Activated B cell treated with CpG ODN at 0.5 μM for 24 hours (primary cell): ENCODE data around the gene COQ4. TPM values are rescaled to one million over a fixed set of nuclear protein-coding genes. Genes with fewer than 3 reads are reported as not detected.
"Not testable (repeated sequence)": the region's sequence is repeated elsewhere in the genome, so short reads cannot be mapped to it uniquely, and the experiment has no call there.

ENCODE experiments used
- ATAC-seq: fragments of 200-7000 bp; cut with Tn5 transposase; one replicate; pipeline ENCODE4 v1.10.0; 2021; ENCODE audit warnings: low read depth, mild to moderate bottlenecking, moderate library complexity
- CTCF ChIA-PET: fragments of 350-600 bp; sonication (Branson Sonifier 250); formaldehyde crosslinking; loops from one replicate; lab custom pipeline; 2021; ENCODE audit warnings: antibody characterized with exemption; lab: Charles Lee
- POLR2A ChIA-PET: fragments of 350-600 bp; sonication (Branson Sonifier 250); formaldehyde crosslinking; loops from one replicate; lab custom pipeline; 2021; ENCODE audit warnings: antibody characterized with exemption; lab: Charles Lee
- DNase-seq: peaks from one replicate; pipeline ENCODE4 v3.0.0; 2022
- H3K27ac Mint-ChIP-seq: one replicate; pipeline ENCODE4 v1.8.0; 2020; ENCODE audit warnings: mixed read lengths
- H3K27me3 Mint-ChIP-seq: one replicate; pipeline ENCODE4 v1.8.0; 2021; ENCODE audit warnings: mixed read lengths
- H3K36me3 Mint-ChIP-seq: one replicate; pipeline ENCODE4 v1.8.0; 2021; ENCODE audit warnings: low read depth, mixed read lengths
- H3K4me1 Mint-ChIP-seq: one replicate; pipeline ENCODE4 v1.8.0; 2021; ENCODE audit warnings: mixed read lengths
- H3K4me3 Mint-ChIP-seq: one replicate; pipeline ENCODE4 v1.8.0; 2020; ENCODE audit warnings: mild to moderate bottlenecking, mixed read lengths
- H3K9me3 Mint-ChIP-seq: one replicate; pipeline ENCODE4 v1.8.0; 2020; ENCODE audit warnings: mixed read lengths
- CTCF ChIP-seq: fragments of 200-600 bp; IDR thresholded peaks from one replicate; pipeline ENCODE4 v1.8.0; 2022; ENCODE audit warnings: antibody characterized with exemption, mild to moderate bottlenecking
- intact Hi-C: fragments of 100-400 bp; cut with micrococcal nuclease; formaldehyde crosslinking; loops from one replicate; pipeline ENCODE4 v1.15.1; 2024
- total RNA-seq: library from RNA; stranded (reverse); gene quantifications from 2 replicates; pipeline ENCODE4 v1.2.3, GENCODE V29; 2022

Gene COQ4
- total RNA-seq, 1 donor from 2014 or later: 45.6 TPM

- intact Hi-C loops: no loop called here
- ATAC-seq: no peak
- no peak for DNase-seq
- peaks cover 9% of the 10 kb centered on the region for H3K36me3 Mint-ChIP-seq
- POLR2A ChIA-PET: no interaction called here
- TF ChIP-seq CTCF: no peak
- no peak overlapping the region for H3K4me3 Mint-ChIP-seq
- CTCF ChIA-PET: no interaction called here
- H3K9me3 Mint-ChIP-seq: no peaks in the 10 kb centered on the region
- no peaks in the 10 kb centered on the region for H3K27me3 Mint-ChIP-seq
- H3K27ac Mint-ChIP-seq: no peak overlapping the region
- H3K4me1 Mint-ChIP-seq: peaks cover 10% of the 10 kb centered on the region
Observed at GRCh38 chr9:128337936-128338335, 15.3 kb downstream of the COQ4 start.

DNA sequence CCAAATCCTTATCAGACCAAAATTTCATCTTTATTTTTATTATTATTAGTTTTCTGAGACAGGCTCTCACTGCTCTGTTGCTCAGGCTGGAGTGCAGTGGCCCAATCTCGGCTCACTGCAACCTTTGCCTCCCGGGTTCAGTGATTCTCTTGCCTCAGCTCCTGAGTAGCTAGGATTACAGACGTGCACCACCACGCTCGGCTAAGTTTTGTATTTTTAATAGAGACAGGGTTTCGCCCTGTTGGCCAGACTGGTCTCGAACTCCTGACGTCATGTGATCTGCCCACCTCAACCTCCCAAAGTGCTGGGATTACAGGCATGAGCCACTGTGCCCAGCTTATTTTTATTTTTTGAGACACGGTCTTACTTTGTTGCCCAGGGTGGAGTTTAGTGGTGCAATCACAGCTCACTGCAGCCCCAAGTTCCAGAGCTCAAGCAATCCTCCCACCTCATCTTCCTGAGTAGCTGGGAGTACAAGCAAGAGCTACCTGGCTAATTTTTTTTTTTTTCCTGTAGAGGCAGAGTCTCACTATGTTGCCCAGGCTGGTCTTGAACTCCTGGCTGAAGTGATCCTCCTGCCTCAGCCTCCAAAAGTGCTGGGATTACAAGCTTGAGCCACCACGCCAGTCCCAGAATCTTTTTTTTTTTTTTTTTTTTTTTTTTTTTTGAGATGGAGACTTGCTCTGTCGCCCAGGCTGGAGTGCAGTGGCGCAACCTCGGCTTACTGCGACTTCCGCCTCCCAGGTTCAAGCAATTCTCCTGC lies 16.4 kb downstream of the COQ4 start:
- POLR2A ChIA-PET: interaction anchor here (0.7 kb wide), 1 partner anchor 66 kb away, joined by 5 read pairs; no protein-coding TSS in a partner anchor
- intact Hi-C loops, H3K9me3 Mint-ChIP-seq, CTCF ChIA-PET, H3K36me3 Mint-ChIP-seq, H3K4me1 Mint-ChIP-seq, ATAC-seq, H3K27me3 Mint-ChIP-seq, H3K27ac Mint-ChIP-seq, DNase-seq: not testable (repeated sequence)
- peak overlapping the region; percentile 86 for H3K4me3 Mint-ChIP-seq

DNA sequence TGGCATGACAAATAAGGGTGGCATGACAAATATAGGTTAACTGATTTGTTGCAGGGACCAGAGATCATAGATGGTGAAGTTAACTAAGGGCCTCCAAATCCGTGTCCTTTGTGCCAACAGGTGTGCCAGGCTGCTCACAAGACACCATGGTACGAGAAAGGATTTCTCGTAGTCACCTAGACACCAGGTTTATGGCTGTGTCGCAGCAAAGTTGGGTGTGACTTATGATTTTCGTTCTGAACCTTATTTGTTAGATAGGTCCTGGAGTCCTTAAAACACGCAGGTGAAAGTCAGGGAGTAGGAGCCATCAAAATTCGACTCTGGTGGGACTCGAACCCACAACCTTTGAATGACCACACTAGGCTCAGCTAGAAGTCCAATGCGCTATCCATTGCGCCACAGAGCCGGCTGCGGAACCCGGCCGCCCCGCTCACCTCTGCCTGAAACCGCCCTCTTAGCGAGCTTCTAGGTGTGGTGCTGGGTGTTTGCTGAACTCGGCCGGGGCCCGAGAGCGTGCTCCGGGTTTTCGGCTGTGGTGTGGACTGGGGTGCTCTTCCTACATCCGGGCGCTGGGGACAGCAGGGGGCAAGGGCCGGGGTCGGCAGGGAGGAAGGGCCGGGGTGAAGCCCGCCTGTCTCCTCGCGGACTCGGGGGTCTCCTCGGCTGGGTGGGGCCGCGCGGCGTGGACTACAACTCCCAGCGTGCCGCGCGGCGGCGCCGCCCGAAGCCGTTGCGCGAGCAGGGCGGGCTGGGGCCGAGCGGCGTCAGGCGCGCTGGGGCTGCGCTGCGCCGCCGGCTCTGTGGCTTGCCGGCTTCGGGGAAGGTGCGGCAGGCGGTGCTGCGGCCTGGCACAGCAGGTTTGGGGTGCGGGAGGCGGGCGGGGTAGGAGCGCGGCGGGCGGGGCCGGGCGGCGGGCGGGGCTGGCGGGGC lies 17.4 kb downstream of the COQ4 start, which contains the start of gene SLC27A4:
Gene SLC27A4, plus strand, starts transcription at position 767 of the 930 bp plus-strand sequence. CDS start 2,606 bp downstream, outside the sequence.
- H3K36me3 Mint-ChIP-seq: peaks cover 9% of the 10 kb centered on the region
- ChIA-PET POLR2A (interaction anchor here (0.5 to 1.8 kb wide), 4 partner anchors 12 to 64 kb away, joined by 3 to 6 read pairs (median 4); partner anchors contain the start of genes GOLGA2 and SWI5), CTCF (no interaction called here)
- intact Hi-C loops: loop anchor here (1.0 to 2.0 kb wide), 6 partner anchors 18 to 147 kb away; partner anchors contain the start of genes COQ4, DNM1, GOLGA2 and SWI5
- peak; percentile 81 for DNase-seq
- no peaks in the 10 kb centered on the region for H3K27me3 Mint-ChIP-seq
- H3K9me3 Mint-ChIP-seq: no peaks in the 10 kb centered on the region
- no peak for TF ChIP-seq CTCF
- peak; percentile 91 for ATAC-seq
- peak within 1 kb of the TSS; percentile 86 for H3K4me3 Mint-ChIP-seq
- H3K27ac Mint-ChIP-seq: peak within 1 kb of the TSS; percentile 80
- H3K4me1 Mint-ChIP-seq: peaks cover 10% of the 10 kb centered on the region

DNA sequence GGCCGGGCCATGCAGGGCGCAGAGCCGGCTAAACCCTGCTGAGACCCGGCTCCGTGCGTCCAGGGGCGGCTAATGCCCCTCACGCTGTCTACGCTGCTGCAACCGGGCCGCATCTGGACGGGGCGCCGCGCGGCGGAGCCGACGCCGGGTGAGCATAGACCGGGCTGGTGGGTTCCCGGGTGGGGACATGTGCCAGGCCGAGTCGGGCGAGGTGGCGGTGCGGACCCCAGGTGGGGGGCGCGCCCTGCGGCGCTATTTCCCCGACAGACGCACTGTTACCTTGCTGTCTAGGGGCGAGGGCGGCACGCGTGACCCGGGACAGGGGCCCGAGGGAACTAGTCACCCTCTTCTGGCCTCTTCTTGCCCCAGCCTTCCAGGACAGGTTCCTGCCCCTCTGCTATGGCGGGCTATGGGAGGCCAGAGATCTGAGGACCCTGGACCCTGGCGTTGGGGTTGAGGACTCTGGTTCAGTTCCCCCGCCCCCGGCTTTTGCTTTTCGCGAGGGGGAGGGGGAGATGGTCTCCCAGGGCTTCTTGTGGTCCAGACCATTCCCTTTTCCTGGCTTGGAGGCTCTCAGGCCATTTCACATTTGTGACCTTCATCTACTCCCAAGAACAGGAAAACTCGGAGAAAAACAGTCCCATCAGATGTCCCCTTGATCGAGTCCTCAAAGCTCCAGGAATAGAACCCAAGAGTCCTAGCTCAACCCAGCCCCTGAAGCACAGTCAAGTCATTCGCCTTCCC lies 18.2 kb downstream of the COQ4 start:
- Mint-ChIP-seq H3K36me3 (peaks cover 14% of the 10 kb centered on the region), H3K9me3 (no peaks in the 10 kb centered on the region), H3K27me3 (no peaks in the 10 kb centered on the region), H3K27ac (peak overlapping the region; percentile 55), H3K4me1 (peaks cover 10% of the 10 kb centered on the region), H3K4me3 (peak overlapping the region; percentile 86)
- POLR2A ChIA-PET: interaction anchor here (0.5 to 1.8 kb wide), 4 partner anchors 11 to 65 kb away, joined by 3 to 12 read pairs (median 6); partner anchors contain the start of genes GOLGA2, SWI5 and URM1
- no peak for DNase-seq
- intact Hi-C loops: loop anchor here (1.0 to 2.0 kb wide), 7 partner anchors 19 to 148 kb away; partner anchors contain the start of genes COQ4, DNM1, GOLGA2 and SWI5
- no peak for TF ChIP-seq CTCF
- peak; percentile 43 for ATAC-seq
- CTCF ChIA-PET: interaction anchor here (0.7 to 1.7 kb wide), 6 partner anchors 20 to 147 kb away, joined by 3 to 9 read pairs (median 4); no protein-coding TSS in a partner anchor
